Activated CD4-positive, alpha-beta T cell treated with anti-CD3 and anti-CD28 coated beads for 4 hours (primary cell): ENCODE measurements around the gene FASTKD3.

Experiments
- DNase-seq, 2 donors: peaks; one replicate each; pipeline ENCODE4 v3.0.0-alpha.2; 2020

The FASTKD3 gene

DNA sequence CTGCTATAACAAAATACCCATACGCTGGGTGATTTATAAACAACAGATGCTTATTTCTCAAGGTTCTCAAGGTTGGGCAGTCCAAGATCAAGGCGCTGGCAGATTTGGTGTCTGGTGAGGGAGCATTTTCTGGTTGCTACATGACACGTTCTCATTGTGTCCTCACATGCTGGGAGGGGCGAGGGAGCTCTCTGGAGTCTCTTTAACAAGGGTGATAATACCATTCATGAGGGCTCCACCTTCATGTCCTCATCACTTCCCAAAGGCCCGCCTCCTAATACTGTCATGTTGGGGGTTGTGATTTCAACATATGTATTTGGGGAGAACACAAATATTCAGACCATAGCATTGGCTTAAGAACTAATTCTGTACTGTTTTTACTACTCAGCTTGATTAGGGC lies 22.5 kb downstream of the FASTKD3 start:
- DNase-seq: no peak

DNA sequence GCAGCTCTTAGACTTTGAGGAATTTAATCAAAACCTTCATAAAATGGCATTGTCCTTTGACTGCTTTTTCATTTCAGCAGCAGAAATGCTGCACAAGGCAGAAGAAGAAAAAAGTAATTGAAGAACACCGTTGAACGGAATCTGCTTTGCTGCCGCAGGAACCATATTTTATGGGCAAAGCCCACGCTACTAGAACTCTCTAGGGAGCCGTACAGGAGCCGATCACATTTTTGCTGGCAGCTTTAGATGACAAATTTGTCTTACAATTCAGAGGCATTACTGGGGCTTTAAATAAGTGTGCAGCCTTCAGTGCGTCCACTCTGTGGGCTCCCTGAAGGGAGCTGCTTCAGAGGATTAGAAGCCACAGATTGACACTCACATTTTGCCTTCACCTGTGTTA lies 23.3 kb downstream of the FASTKD3 start:
- no peak for DNase-seq

DNA sequence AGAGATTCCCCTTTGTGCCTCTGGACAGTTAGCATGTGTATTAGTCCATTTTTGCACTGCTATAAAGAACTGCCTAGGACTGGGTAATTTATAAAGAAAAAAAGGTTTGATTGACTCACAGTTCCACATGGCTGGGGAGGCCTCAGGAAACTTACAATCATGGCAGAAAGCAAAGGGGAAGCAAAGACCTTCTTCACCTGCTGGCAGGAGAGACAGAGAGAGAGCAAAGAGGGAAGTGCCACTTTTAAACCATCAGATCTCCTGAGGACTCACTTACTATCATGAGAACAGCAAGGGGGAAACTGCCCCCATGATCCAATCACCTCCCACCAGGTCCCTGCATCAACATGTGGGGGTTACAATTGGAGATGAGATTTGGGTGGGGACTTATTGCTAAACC lies 23.9 kb downstream of the FASTKD3 start:
- DNase-seq: no peak

DNA sequence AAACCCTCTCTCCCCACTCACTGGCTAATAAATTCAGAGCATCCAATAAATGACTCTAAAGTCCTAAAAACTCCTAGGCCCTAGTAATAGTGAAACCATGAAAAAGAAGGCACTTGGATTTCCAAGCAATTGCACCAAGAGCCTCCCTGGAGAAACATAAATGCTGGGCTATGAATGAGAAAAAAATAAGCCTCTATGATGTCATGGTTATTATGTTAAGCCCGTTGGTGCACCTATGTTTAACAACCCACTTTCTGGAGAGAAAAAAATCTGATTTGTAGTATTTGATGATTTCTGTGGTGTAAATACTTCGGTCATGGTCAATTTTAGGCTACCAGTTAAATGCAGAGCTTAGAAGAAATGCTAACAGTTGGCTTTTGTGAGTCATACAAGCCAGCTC lies 26.3 kb downstream of the FASTKD3 start:
- DNase-seq: no peak

DNA sequence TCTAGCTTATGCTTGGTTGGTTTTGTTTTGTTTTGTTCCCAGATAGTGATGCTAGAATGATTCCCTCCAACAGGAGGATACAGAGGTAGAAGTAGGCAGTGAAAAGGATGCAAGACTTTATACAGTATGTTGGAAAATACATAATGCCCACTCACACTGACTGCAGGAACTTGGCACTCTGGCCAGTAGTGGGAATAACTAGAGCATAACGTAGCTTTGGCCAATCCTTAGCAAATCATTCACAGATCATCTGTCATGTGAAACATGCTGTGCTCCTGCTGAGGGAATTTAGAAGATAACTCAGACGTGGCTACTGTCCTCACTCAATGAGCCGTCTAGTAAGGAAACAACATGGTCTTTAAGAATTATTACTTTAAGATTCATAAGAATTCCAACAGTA lies 31.4 kb downstream of the FASTKD3 start:
- DNase-seq: no peak

DNA sequence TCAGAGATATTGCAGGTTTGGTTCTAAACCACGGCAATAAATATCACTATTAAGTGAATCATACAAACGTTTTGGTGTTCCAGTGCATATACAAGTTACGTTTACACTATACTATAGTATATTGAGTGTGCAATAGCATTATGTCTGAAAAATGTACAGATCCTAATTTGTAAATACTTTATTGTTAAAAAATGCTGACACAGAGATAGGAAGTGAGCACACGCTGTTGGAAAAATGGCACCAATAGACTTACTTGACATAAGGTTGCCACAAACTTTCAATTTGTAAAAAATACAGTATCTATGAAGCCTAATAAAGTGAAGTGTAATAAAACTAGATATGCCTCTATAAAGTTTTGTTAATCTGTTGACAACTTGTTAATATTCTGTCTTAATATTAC lies 33.8 kb downstream of the FASTKD3 start:
- no peak for DNase-seq

DNA sequence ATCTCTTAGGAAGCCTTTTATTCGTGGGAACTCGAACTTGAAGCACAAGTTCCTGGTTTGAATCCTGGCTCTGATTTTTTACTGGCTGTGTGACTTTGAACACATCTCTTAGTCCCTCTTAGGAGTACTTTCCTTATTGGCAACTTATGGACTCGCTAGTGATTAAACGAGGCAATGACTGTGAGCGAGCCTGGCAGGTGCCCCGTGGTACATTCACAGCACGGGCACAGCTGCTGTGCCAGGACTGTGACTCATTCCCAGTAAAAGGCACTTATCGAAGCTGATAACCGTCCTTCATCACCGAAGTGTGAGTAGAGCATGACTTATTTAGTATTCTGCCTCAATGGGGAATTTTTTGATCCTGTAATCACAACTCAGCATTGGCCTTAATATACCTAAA lies 40.6 kb downstream of the FASTKD3 start:
- DNase-seq: no peak

DNA sequence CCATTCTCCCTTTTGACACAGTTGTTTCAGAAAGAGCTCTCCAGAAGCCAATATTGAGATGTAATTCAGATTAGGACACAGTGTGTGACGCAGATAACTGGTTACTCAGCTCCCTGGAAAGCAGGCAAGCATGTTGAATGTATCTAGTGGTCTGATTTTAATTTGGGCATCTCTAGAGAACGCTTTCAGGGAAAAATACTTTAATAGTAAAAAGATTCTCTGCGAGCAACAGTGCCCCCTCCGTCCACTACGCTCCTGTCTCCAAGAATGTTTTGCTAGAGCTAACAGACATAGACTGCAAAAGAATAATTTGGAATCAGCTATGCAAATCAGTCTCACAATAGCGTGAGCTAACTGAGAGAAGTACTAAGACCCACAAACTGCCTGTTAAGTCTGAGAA lies 41.2 kb downstream of the FASTKD3 start:
- no peak for DNase-seq

DNA sequence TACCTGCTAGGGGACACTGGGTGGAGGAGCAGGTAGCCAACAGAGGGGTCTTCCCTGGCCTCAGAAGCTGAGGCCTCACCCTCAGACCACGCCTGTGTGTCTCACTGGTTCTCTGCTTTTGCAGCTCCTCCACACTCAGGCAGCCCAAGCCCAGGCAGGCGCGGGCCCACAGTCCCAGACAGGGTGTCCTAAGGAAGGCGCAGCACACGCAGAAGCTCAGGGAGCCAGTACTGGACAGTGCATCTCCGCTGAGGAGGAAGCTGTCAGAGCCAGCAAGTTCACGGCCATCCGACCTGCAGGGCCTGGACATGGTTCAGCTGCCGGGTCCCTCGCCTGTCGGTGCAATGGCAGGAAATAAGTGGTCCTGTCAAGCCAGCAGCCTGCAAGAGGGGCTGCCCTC lies 43.2 kb downstream of the FASTKD3 start:
- DNase-seq: no peak

DNA sequence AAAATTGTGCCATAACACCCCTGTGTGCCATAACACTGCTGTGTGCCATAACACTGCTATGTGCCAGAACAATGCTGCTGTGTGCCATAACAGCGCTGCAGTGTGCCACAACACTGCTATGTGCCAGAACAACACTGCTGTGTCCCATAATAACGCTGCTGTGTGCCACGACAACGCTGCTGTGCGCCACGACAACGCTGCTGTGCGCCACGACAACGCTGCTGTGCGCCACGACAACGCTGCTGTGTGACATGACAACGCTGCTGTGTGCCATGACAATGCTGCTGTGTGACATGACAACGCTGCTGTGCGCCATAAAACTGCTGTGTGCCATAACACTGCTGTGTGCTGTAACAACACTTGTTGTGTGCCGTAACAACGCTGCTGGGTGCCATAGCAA lies 43.8 kb downstream of the FASTKD3 start:
- DNase-seq: no peak

DNA sequence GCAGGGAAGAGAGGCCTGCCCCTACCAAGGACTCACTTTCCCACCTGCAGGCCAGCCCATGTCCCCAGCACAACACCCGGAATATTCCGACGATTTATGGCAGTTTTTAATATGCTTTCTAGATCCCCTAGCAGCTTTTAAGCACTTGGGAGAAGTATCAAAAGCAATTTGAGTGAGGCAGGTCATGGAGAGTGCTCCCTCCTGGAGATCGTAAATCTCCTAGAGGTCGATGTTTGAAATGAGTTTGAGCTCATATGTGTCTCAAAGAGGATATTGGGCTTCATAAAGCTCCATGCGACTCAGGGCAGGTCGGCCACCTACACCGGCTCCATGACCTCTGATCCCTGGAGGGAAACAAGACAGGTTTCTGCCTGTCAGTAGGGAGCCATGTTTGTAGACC lies 45.2 kb downstream of the FASTKD3 start:
- DNase-seq: no peak

DNA sequence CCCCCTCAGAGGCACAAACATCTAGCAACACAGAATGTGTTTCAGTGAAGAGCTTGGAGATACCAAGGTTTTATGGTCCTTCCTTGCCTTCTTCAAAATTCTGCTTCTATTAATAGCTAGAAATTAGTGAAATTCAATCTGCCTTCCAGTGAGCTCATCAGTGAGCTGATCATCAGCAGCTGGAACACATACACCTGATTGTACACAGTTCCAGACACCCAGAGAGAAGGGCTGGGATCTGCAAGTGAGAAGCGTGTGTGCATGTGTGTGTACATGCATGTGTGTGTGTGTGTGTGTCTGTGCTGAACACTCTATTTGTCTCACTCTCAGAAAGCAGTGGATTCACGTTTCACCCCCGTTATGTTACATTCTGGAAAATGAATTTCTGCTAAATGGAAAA lies 46.4 kb downstream of the FASTKD3 start:
- DNase-seq: no peak

DNA sequence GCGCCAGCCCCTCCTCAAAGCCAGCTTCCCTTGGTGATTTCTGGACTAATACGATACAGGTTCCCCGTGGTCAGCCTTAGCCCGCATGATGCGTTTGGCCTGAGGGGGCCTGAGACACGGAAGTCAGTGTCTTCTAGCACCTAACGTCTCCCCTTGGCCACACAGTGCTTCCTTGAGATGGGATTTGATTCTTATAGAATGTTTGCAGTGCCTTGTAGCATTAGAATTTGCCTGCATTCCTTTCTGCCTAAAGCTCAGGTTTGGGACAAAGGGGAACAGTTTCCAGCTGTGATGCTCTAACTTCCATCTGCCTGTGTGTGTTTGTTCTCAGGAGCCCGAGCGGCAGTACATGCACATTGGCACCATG lies 52.3 kb downstream of the FASTKD3 start:
- no peak for DNase-seq

DNA sequence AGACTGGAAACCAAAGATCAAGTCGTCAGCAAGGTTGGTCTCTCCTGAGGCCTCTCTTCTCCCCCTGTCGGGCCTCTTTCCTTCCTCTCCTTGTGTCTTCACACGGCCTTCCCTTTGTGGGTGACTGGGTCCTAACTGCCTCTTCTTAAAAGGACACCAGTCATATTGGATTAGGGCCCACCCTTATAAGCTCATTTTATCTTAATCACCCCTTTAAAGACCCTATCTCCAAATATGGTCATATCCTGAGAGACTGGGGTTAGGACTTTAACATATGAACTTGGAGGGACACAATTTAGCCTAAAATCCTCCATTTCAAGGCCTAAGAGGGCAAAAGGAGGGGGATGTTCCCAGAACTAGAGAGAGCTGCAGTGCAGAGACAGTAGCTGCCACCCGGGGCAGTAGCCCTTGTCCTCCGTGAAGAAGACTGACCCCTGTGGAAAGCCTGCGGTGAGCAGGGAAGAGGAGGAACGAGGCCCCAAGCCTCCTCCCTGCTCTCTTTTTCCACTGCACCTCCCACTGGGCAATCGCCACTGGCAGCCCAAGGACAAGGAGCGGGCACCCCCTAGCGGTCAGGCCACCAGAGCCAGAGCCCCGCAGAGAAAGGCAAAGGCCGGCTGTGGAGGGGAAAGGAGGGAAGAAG lies 52.8 kb downstream of the FASTKD3 start:
- DNase-seq: peak; percentile 51 to 56

DNA sequence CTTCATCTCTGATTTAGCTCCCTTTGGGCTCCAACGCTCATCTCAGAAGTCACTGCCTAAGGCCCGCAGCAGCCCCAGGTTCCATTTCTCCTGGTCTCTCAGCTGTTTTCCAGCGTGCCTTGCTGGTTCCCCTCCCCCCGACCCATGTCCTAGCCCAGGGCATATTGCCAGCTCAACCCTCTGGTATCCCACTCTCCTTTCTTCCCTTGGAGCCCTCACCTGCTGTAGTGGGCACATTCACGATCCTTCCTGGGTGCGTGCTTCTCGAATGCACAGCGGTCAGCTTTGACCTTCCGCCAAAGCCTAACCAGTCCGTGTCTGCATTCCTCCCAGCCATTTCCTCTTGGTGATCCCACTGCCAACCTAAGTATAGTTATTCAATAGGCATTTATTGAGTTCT lies 54.0 kb downstream of the FASTKD3 start:
- DNase-seq: no peak

DNA sequence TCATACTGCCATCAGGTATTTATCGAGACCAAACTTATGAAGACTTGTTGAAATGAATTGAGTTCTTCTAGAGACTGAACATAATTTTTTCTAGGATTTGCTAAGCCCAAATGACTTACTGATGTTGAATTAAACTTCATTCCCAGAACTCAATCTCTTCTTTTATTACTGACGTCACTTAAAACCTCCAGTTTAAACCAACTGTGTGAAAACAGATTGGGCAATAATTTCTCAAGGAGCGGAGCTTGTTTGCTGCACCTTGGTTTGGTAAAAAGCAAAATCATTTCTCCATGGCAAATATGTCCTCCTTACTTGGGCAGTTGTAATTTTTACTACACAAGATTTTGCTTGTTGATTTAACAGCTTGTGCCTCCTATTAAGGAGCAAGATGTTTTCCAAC lies 55.3 kb downstream of the FASTKD3 start:
- no peak for DNase-seq

DNA sequence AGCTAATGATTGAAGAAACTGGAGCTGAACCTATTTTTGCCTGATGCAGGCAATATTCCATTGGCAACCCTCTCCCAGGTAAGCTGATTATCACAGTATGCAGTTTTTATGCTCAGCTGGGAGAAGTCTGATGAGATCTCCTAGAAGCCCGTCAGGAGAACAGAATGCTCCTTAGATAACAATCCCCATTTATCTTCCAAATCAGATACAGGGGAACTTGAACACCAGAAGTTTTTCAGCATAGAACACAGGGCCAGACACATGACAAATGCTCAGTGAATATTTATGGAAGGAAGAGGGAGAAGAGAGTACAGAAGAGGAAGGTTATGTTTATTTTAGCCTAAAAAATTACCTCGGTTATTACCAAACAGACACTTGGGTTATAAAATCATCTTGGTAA lies 55.8 kb downstream of the FASTKD3 start:
- DNase-seq: no peak

DNA sequence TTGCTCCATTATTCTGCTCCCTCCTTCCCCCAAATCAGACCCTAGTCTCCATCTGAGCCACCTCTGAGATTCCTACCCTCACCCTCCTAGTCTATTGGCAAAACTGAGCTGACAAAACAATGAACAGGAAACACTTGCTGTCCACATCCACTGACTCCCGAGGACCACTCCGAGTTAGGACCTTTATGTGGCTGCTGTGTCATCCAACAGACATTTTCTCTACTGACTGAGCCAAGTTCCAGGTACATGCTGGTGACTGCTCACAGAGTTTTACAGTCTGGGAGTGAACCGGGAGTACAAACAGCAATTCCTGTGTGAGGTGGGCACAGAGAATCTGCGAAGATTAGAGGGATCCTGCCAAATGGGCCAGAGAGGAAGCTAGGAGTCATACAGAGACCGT lies 57.1 kb downstream of the FASTKD3 start:
- no peak for DNase-seq
